GM12801 (cell line): ENCODE results near the gene TMEM158.

ENCODE experiments used
- CTCF ChIP-seq: IDR thresholded peaks from one replicate; pipeline ENCODE4 v1.5.1; 2011; ENCODE audit warnings: control low read depth; ENCODE audit not compliant: insufficient read length; ENCODE audit errors: extremely low read depth

TMEM158 gene

GRCh38 chr3:45244356-45244755 lies 18.3 kb upstream of the TMEM158 start:
- no peak for TF ChIP-seq CTCF

- no peak for TF ChIP-seq CTCF
Measured at GRCh38 chr3:45241206-45241605, 15.1 kb upstream of the TMEM158 start.

- TF ChIP-seq CTCF, result no peak
Measured at GRCh38 chr3:45240292-45240691, 14.2 kb upstream of the TMEM158 start.

GRCh38 chr3:45239254-45239653 lies 13.2 kb upstream of the TMEM158 start:
- no peak for TF ChIP-seq CTCF

GRCh38 chr3:45236964-45237363 lies 10.9 kb upstream of the TMEM158 start:
- no peak for TF ChIP-seq CTCF

GRCh38 chr3:45235409-45235808 lies 9.3 kb upstream of the TMEM158 start:
- no peak for TF ChIP-seq CTCF

GRCh38 chr3:45234250-45234649 lies 8.2 kb upstream of the TMEM158 start:
- no peak for TF ChIP-seq CTCF

- TF ChIP-seq CTCF, result no peak
Measured at GRCh38 chr3:45232521-45232920, 6.4 kb upstream of the TMEM158 start.
